IMR-90 (cell line): ENCODE data around the gene NEGR1. TPM values are rescaled to one million over a fixed set of nuclear protein-coding genes. Genes with fewer than 3 reads are reported as not detected.

Experiments used
- ATAC-seq: fragments of 200-7000 bp; cut with Tn5 transposase; 2 replicates; pipeline ENCODE4 v1.9.1; 2020; ENCODE audit warnings: low read depth, mild to moderate bottlenecking, moderate library complexity
- BruUV-seq: library from RNA; stranded (reverse); fragments of 400-500 nt; replicated peaks from 2 replicates; lab custom pipeline; 2021; lab: Mats Ljungman, UMichigan
- CTCF ChIA-PET: fragments of 300-600 bp; formaldehyde crosslinking; extraction: SDS; loops from one replicate; lab custom pipeline; 2021; ENCODE audit warnings: antibody characterized with exemption; lab: Yijun Ruan, JAX
- POLR2A ChIA-PET: fragments of 300-600 bp; sonication (Branson Sonifier 250); formaldehyde crosslinking; loops from one replicate; lab custom pipeline; 2022; ENCODE audit warnings: antibody characterized with exemption; ENCODE audit not compliant: unreplicated experiment; lab: Charles Lee
- DNase-seq: peaks from one replicate; pipeline ENCODE4 v3.0.0; 2013
- H2AFZ ChIP-seq: replicated peaks from 2 replicates; pipeline ENCODE3; 2013; ENCODE audit warnings: low read length, mild to moderate bottlenecking; ENCODE audit not compliant: poor library complexity
- H2AK5ac ChIP-seq: 2 replicates; pipeline ENCODE4 v1.6.1; 2013; ENCODE audit warnings: low read depth, low read length, inconsistent platforms
- H2AK9ac ChIP-seq: replicated peaks from 2 replicates; pipeline ENCODE3; 2013; ENCODE audit warnings: mild to moderate bottlenecking, low read depth, low read length, moderate library complexity; ENCODE audit not compliant: poor library complexity
- H2BK120ac ChIP-seq: 2 replicates; pipeline ENCODE4 v1.6.1; 2013; ENCODE audit warnings: low read depth, low read length, inconsistent platforms
- H2BK15ac ChIP-seq: 3 replicates; pipeline ENCODE4 v1.6.1; 2013; ENCODE audit warnings: low read depth, low read length, inconsistent platforms
- H2BK20ac ChIP-seq: 2 replicates; pipeline ENCODE4 v1.6.1; 2013; ENCODE audit warnings: low read depth, mild to moderate bottlenecking, inconsistent platforms, low read length, moderate library complexity
- H2BK5ac ChIP-seq: 2 replicates; pipeline ENCODE4 v1.6.1; 2013; ENCODE audit warnings: mild to moderate bottlenecking, low read depth, low read length, inconsistent platforms; ENCODE audit not compliant: poor library complexity, severe bottlenecking
- H3K14ac ChIP-seq: replicated peaks from 2 replicates; pipeline ENCODE4 v1.6.1; 2013; ENCODE audit warnings: low read depth, low read length, inconsistent platforms
- H3K18ac ChIP-seq: 2 replicates; pipeline ENCODE4 v1.6.1; 2013; ENCODE audit warnings: low read depth, low read length, control low read depth
- H3K23ac ChIP-seq: 2 replicates; pipeline ENCODE4 v1.6.1; 2013; ENCODE audit warnings: low read depth, low read length, inconsistent platforms
- H3K27ac ChIP-seq: 2 replicates; pipeline ENCODE4 v1.5.1; 2013; ENCODE audit warnings: mild to moderate bottlenecking, control low read depth, low read length; ENCODE audit not compliant: insufficient read depth
- H3K27me3 ChIP-seq: 2 replicates; pipeline ENCODE4 v1.6.1; 2013; ENCODE audit warnings: low read length; ENCODE audit not compliant: control insufficient read depth, insufficient read depth
- H3K36me3 ChIP-seq: 2 replicates; pipeline ENCODE4 v1.6.1; 2013; ENCODE audit warnings: low read length, mixed read lengths; ENCODE audit not compliant: control insufficient read depth, insufficient read depth
- H3K4ac ChIP-seq: 2 replicates; pipeline ENCODE4 v1.6.1; 2013; ENCODE audit warnings: low read depth, low read length, inconsistent platforms
- H3K4me1 ChIP-seq: 2 replicates; pipeline ENCODE4 v1.6.1; 2013; ENCODE audit warnings: low read length, mixed read lengths; ENCODE audit not compliant: control insufficient read depth, insufficient read depth
- H3K4me2 ChIP-seq: 2 replicates; pipeline ENCODE4 v1.6.1; 2013; ENCODE audit warnings: low read depth, mild to moderate bottlenecking, control low read depth, low read length, moderate library complexity
- H3K4me3 ChIP-seq: 2 replicates; pipeline ENCODE4 v1.5.1; 2013; ENCODE audit warnings: low read depth, mild to moderate bottlenecking, control low read depth, low read length, moderate library complexity; ENCODE audit not compliant: insufficient read depth
- H3K56ac ChIP-seq: 2 replicates; pipeline ENCODE4 v1.6.1; 2013; ENCODE audit warnings: low read length, inconsistent platforms; ENCODE audit not compliant: insufficient read depth; ENCODE audit errors: extremely low read depth
- H3K79me1 ChIP-seq, 2 experiments: 2 replicates each; pipeline ENCODE4 v1.6.1; 2013; ENCODE audit warnings: low read length in 2 of 2, inconsistent platforms in 1 of 2, low read depth in 1 of 2
- H3K9ac ChIP-seq: 2 replicates; pipeline ENCODE4 v1.6.1; 2013; ENCODE audit warnings: low read depth, low read length, control low read depth
- H3K9me1 ChIP-seq: 2 replicates; pipeline ENCODE4 v1.6.1; 2013; ENCODE audit warnings: low read length, inconsistent platforms; ENCODE audit not compliant: insufficient read depth
- H3K9me3 ChIP-seq: 2 replicates; pipeline ENCODE4 v1.6.1; 2013; ENCODE audit warnings: low read length; ENCODE audit not compliant: control insufficient read depth, insufficient read depth
- H4K20me1 ChIP-seq: 2 replicates; pipeline ENCODE4 v1.6.1; 2013; ENCODE audit warnings: low read length, inconsistent platforms; ENCODE audit not compliant: insufficient read depth
- H4K5ac ChIP-seq: 2 replicates; pipeline ENCODE4 v1.6.1; 2013; ENCODE audit warnings: mild to moderate bottlenecking, low read depth, low read length, control low read depth
- H4K8ac ChIP-seq, 2 experiments: 2 replicates each; pipeline ENCODE4 v1.6.1; 2013; ENCODE audit warnings: low read depth in 2 of 2, low read length in 2 of 2, control low read depth in 1 of 2, inconsistent platforms in 1 of 2
- H4K91ac ChIP-seq: 2 replicates; pipeline ENCODE4 v1.6.1; 2013; ENCODE audit warnings: low read depth, low read length, inconsistent platforms; ENCODE audit not compliant: insufficient read depth
- BHLHE40 ChIP-seq: fragments of 150-350 bp; IDR thresholded peaks from 2 replicates; pipeline ENCODE4 v1.6.1; 2016; ENCODE audit warnings: mild to moderate bottlenecking, low read depth, low read length
- CEBPB ChIP-seq: IDR thresholded peaks from 2 replicates; pipeline ENCODE4 v1.6.1; 2012; ENCODE audit warnings: low read depth, low read length, improper control_type of control experiment
- CTCF ChIP-seq: conservative IDR thresholded peaks from 2 replicates; pipeline ENCODE4 v1.5.1; 2012; ENCODE audit warnings: mild to moderate bottlenecking, low read depth, low read length, improper control_type of control experiment
- MXI1 ChIP-seq: IDR thresholded peaks from 2 replicates; pipeline ENCODE4 v1.6.1; 2012; ENCODE audit warnings: low read depth, mild to moderate bottlenecking, low read length, moderate library complexity, borderline replicate concordance
- RAD21 ChIP-seq: IDR thresholded peaks from 2 replicates; pipeline ENCODE4 v1.6.1; 2012; ENCODE audit warnings: low read length, improper control_type of control experiment
- SMC3 ChIP-seq: fragments of 150-350 bp; IDR thresholded peaks from 2 replicates; pipeline ENCODE4 v1.6.1; 2016; ENCODE audit warnings: low read depth, mild to moderate bottlenecking, antibody characterized with exemption, low read length, moderate library complexity
- USF2 ChIP-seq: fragments of 150-350 bp; IDR thresholded peaks from 2 replicates; pipeline ENCODE4 v1.6.1; 2017; ENCODE audit warnings: mild to moderate bottlenecking, antibody characterized with exemption, low read length, low read depth
- WGBS, 2 experiments: methylation state at CpG; one replicate each; pipeline versions ENCODE4 v1.1.5 to v1.1.7; 2013; ENCODE audit warnings: missing lambda C conversion rate in 2 of 2; ENCODE audit not compliant: insufficient read length in 1 of 2; ENCODE audit errors: extremely low coverage in 2 of 2; 5-methylcytosine and 5-hydroxymethylcytosine counted together
- dilution Hi-C: fragments of 300-500 bp; cut with HindIII; formaldehyde crosslinking; loops from one replicate; pipeline ENCODE4 v1.14.3; 2018; ENCODE audit warnings: low sequenced_read_pairs; ENCODE audit not compliant: unreplicated experiment
- in situ Hi-C: fragments of 300-500 bp; cut with MboI; formaldehyde crosslinking; loops from 3 replicates; pipeline ENCODE4 v1.14.3; 2019; ENCODE audit warnings: low sequenced_read_pairs, inconsistent platforms, mixed read lengths
- intact Hi-C: fragments of 100-400 bp; cut with micrococcal nuclease; formaldehyde crosslinking; loops from 2 replicates; pipeline ENCODE4 v1.10.0; 2022
- polyA plus RNA-seq, 3 experiments: library from polyadenylated mRNA; depleted of rRNA; stranded (reverse); fragments of >200 nt; gene quantifications; 2 replicates each; pipeline ENCODE4 v1.2.3, GENCODE V29; 2012; ENCODE audit warnings: low replicate concordance in 1 of 3
- total RNA-seq: library from RNA; depleted of rRNA; stranded (reverse); fragments of >200 nt; gene quantifications from 2 replicates; pipeline ENCODE4 v1.2.3, GENCODE V29; 2012

NEGR1 gene
- total and polyA plus RNA-seq, 2 of the 4 experiments (the other 2 are of a cell fraction): 5.1 to 9.1 TPM

GRCh38 chr1:71587961-71588360, 694.4 kb downstream of the NEGR1 start:
- H2BK15ac ChIP-seq: no peak overlapping the region
- DNase-seq: peak; percentile 47
- H3K36me3 ChIP-seq: no peaks in the 10 kb centered on the region; the same call in 1 of the 2 replicates
- no peak overlapping the region for H3K18ac ChIP-seq
- TF ChIP-seq SMC3 (peak; percentile 48; the same call in 1 of the 2 replicates), BHLHE40 (no peak), MXI1 (no peak), CTCF (peak; percentile 58), USF2 (no peak), RAD21 (peak; percentile 61), CEBPB (no peak)
- H2BK5ac ChIP-seq: no peak overlapping the region
- no peaks in the 10 kb centered on the region for H3K79me1 ChIP-seq
- H3K4me3 ChIP-seq: no peak overlapping the region
- no peak overlapping the region for H3K9ac ChIP-seq
- ATAC-seq: 0 out of 2 replicates have a peak, but pooled peaks have one; percentile 46
- H3K4me1 ChIP-seq: no peaks in the 10 kb centered on the region
- H3K9me1 ChIP-seq: no peaks in the 10 kb centered on the region
- H4K5ac ChIP-seq: no peak overlapping the region
- H3K9me3 ChIP-seq: no peaks in the 10 kb centered on the region
- no peak overlapping the region for H2BK120ac ChIP-seq
- H3K23ac ChIP-seq: no peak overlapping the region
- intact Hi-C loops: loop anchor here (1.0 to 5.0 kb wide), 3 partner anchors 449 to 695 kb away; partner anchors contain the start of gene NEGR1
- H2AFZ ChIP-seq: no peak overlapping the region
- H4K91ac ChIP-seq: no peak overlapping the region
- in situ Hi-C loops: loop anchor here (5.0 kb wide), 1 partner anchor 449 kb away; no protein-coding TSS in a partner anchor
- dilution Hi-C loops: no loop called here
- H3K56ac ChIP-seq: no peak overlapping the region
- no peak overlapping the region for H2AK9ac ChIP-seq
- no TSS peak for BruUV-seq
- no peaks in the 10 kb centered on the region for H3K27me3 ChIP-seq
- H3K4me2 ChIP-seq: no peak overlapping the region
- no peaks in the 10 kb centered on the region for H4K20me1 ChIP-seq
- no peak overlapping the region for H3K14ac ChIP-seq
- no peak overlapping the region for H3K27ac ChIP-seq
- no peak overlapping the region for H2AK5ac ChIP-seq
- no peak overlapping the region for H4K8ac ChIP-seq
- no peak overlapping the region for H3K4ac ChIP-seq
- no peak overlapping the region for H2BK20ac ChIP-seq
- ChIA-PET CTCF (no interaction called here), POLR2A (no interaction called here)
- no CpG with 5 or more reads among the region's 3 CpGs for WGBS, 2 experiments
